ENCODE results near the gene FCRLB. TPM values are rescaled to one million over a fixed set of nuclear protein-coding genes. Genes with fewer than 3 reads are reported as not detected.

FCRLB gene
- total and polyA plus RNA-seq, 7 donors: 0.06 to 0.58 (median 0.19) TPM; not detected in 1

DNA sequence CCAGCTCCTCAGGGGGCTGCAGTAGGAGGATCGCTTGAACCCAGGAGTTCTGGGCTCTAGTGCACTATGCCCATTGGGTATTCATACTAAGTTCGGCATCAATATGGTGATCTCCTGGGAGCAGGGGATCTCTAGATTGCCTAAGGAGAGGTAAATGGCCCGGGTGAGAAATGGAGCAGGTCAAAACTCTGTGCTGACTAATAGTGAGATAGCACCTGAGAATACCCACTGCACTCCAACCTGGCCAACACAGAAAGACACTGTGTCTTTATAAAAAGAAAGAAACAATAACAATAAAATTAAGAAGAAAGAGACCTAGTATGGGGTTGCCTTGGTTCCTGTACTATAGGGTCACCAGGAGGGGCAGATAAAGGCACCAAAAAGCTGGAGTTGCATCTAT lies 14.5 kb downstream of the FCRLB start:
- no peaks in the 10 kb centered on the region for H3K4me1 ChIP-seq
- WGBS, 3 donors: 87 to 93% (median 89%) methylated on average over 3 of the region's 3 CpGs
- intact Hi-C loops (cut with DNase I): no loop called here

DNA sequence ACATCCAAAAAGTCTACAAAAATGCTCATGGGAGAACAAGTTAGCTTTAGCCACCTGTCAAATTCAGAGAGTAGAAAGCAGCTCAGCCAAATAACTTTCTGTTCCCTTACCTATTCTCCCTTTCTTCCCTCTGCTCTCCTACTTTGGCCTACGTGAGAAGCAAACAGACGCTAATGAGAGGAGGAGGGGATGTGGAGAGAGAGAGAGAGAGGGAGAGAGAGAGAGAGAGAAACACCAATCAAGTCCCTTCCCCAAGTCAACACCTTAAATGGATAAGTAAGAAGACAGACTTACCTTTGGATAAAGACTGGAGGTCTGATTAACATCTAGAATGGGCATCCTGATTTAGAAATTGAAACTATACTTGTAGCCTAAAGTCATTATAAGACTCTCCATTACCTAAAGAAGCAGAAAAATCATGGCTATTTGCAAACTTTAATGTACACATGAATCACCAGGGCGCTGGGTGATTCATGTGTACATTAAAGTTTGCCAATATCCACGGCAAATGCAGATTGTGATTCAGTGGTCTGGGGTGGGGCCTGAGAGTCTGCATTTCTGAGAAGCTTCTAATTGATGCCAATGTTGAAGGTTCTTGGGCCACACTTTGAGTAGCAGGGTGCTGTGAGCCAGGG lies 15.1 kb downstream of the FCRLB start:
- H3K4me1 ChIP-seq: no peaks in the 10 kb centered on the region
- WGBS, 3 donors: 75 to 80% (median 79%) methylated on average over 4 of the region's 4 CpGs
- no peaks in the 10 kb centered on the region for H3K36me3 ChIP-seq (ENCODE audit: insufficient read depth in 1 of 2, low read depth in 1 of 2)

More for the DNA sequence above, 14.5 kb downstream of the FCRLB start:
- no peaks in the 10 kb centered on the region for H3K9me3 ChIP-seq
- no peak for DNase-seq
- no peak overlapping the region for H3K27ac ChIP-seq
- TF ChIP-seq, protein P1, sequence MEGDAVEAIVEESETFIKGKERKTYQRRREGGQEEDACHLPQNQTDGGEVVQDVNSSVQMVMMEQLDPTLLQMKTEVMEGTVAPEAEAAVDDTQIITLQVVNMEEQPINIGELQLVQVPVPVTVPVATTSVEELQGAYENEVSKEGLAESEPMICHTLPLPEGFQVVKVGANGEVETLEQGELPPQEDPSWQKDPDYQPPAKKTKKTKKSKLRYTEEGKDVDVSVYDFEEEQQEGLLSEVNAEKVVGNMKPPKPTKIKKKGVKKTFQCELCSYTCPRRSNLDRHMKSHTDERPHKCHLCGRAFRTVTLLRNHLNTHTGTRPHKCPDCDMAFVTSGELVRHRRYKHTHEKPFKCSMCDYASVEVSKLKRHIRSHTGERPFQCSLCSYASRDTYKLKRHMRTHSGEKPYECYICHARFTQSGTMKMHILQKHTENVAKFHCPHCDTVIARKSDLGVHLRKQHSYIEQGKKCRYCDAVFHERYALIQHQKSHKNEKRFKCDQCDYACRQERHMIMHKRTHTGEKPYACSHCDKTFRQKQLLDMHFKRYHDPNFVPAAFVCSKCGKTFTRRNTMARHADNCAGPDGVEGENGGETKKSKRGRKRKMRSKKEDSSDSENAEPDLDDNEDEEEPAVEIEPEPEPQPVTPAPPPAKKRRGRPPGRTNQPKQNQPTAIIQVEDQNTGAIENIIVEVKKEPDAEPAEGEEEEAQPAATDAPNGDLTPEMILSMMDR (IDR thresholded peaks at IDR 0.05): no peak
- no peaks in the 10 kb centered on the region for H3K36me3 ChIP-seq (ENCODE audit: insufficient read depth in 1 of 2, low read depth in 1 of 2)
- no peak for ATAC-seq
- H3K27me3 ChIP-seq (ENCODE audit: insufficient read depth in 3 of 3, low read length in 2 of 3): peaks cover 0 to 9% (median 7%) of the 10 kb centered on the region in 3 donors
- no peak overlapping the region for H3K4me3 ChIP-seq

DNA sequence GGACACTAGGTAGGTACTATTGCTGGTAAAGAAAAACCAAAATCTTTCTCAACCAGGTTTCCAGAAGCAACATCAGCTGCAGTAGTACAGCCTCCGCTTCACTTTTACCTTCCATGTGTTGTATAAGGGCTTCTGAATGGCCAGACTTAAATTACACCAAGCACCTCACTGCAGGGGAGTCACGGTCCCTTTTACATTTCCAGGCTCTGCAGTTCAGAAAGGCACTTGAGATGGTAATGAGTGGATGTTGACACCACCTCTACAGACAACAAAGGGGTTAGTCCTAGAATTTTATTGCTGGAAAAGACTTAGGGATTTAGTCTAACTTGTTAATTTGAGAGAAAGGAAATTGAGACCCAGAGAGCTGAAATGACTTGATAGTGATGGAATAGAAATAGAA lies 16.3 kb downstream of the FCRLB start:
- H3K27ac ChIP-seq: no peak overlapping the region
- no peaks in the 10 kb centered on the region for H3K9me3 ChIP-seq
- intact Hi-C loops (cut with DNase I): no loop called here
- WGBS, 3 donors: 46 to 60% (median 53%) methylated on average over 2 of the region's 2 CpGs
- TF ChIP-seq, protein P1 (IDR thresholded peaks at IDR 0.05): no peak
- no peak overlapping the region for H3K4me3 ChIP-seq
- H3K4me1 ChIP-seq: no peaks in the 10 kb centered on the region
- H3K36me3 ChIP-seq (ENCODE audit: insufficient read depth in 1 of 2, low read depth in 1 of 2): no peaks in the 10 kb centered on the region
- ATAC-seq: no peak
- no peak for DNase-seq
- no peaks in the 10 kb centered on the region for H3K27me3 ChIP-seq (ENCODE audit: insufficient read depth in 3 of 3, low read length in 2 of 3)

More for the DNA sequence above, 15.1 kb downstream of the FCRLB start:
- Histone ChIP-seq H3K9me3 (no peaks in the 10 kb centered on the region), H3K27ac (no peak overlapping the region), H3K4me3 (no peak overlapping the region), H3K27me3 (ENCODE audit: insufficient read depth in 3 of 3, low read length in 2 of 3) (peaks cover 0 to 6% (median 4%) of the 10 kb centered on the region in 3 donors)
- no peak for DNase-seq
- TF ChIP-seq, protein P1 (IDR thresholded peaks at IDR 0.05): no peak
- intact Hi-C loops (cut with DNase I): no loop called here
- ATAC-seq: no peak

DNA sequence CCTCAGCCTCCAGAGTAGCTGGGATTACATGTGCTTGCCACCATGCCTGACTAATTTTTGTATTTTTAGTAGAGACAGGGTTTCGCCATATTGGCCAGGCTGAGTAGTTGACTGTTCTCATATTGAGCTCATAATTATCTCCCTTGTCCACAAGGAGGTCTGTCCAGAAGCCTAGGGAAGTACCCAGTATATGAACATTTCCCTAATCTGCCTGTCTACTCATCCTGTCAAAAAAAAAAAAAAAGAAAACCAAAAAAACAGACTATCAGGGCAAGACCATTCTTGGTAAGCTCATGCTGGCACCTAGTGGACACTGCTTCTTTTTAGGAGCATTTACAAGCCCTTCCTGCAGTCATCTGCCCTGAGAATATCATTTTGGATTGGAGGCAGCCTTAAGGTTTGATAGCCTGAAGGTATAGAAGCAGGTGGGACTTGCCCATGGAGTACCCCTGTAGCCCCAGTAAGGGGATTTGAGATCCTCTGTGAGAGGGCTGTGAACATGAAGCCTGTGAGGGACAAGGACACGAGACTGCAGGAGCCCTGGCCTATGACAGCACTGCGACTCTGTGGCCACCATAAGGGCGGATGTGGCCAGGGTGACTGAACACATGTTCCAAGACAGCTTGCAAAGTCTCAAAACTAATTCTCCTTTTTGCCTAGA lies 17.4 kb downstream of the FCRLB start:
- peak; percentile 31 to 52 for DNase-seq
- ATAC-seq: peak in 3 of 4 donors; percentile 32 to 51 (median 49)
- H3K36me3 ChIP-seq (ENCODE audit: insufficient read depth in 1 of 2, low read depth in 1 of 2): no peaks in the 10 kb centered on the region
- H3K9me3 ChIP-seq: no peaks in the 10 kb centered on the region
- H3K4me3 ChIP-seq: no peak overlapping the region
- H3K27ac ChIP-seq: no peak overlapping the region
- WGBS, 3 donors: 83 to 89% (median 85%) methylated on average over 4 of the region's 4 CpGs
- H3K27me3 ChIP-seq (ENCODE audit: insufficient read depth in 3 of 3, low read length in 2 of 3): no peaks in the 10 kb centered on the region
- TF ChIP-seq, protein P1 (IDR thresholded peaks at IDR 0.05): peak; percentile 11
- intact Hi-C loops (cut with DNase I): no loop called here
- H3K4me1 ChIP-seq: no peaks in the 10 kb centered on the region
